ENCODE measurements around the gene FOCAD.

Gene FOCAD

DNA sequence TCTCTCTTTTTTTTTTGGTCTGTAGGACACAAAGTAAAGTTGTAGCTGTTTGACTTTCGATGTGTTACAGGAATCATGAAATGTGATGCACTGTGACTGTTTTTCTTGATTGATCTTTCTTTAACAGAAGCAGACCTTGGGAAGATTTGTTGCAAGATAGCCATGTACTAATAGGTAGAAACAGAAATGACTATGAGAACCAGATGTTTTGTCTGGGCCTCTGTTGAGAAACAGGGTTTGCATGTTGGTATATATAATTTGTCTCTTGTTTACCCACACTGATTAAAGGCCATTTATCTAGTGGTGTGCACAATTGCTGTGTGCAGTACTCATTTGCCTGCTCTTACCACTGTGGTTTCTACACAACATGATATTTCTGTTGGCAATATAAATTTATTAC is 222.3 kb downstream of the FOCAD start:
- H3K4me3 Mint-ChIP-seq: no peak overlapping the region
- no peaks in the 10 kb centered on the region for H3K9me3 Mint-ChIP-seq
- peaks cover 15% of the 10 kb centered on the region for H3K36me3 Mint-ChIP-seq
- H3K27ac Mint-ChIP-seq: no peak overlapping the region
- H3K4me1 Mint-ChIP-seq: no peaks in the 10 kb centered on the region
- no peaks in the 10 kb centered on the region for H3K27me3 Mint-ChIP-seq
- no peak for ATAC-seq

GRCh38 chr9:20908461-20908860 is 224.4 kb downstream of the FOCAD start:
- ATAC-seq: no peak
- no peaks in the 10 kb centered on the region for H3K9me3 Mint-ChIP-seq

GRCh38 chr9:20914556-20914955 is 230.5 kb downstream of the FOCAD start:
- no peaks in the 10 kb centered on the region for H3K27me3 Mint-ChIP-seq
- no peak for ATAC-seq
- no peaks in the 10 kb centered on the region for H3K4me1 Mint-ChIP-seq
- no peak overlapping the region for H3K27ac Mint-ChIP-seq
- no peak overlapping the region for H3K4me3 Mint-ChIP-seq
- H3K36me3 Mint-ChIP-seq: peaks cover 61% of the 10 kb centered on the region
- H3K9me3 Mint-ChIP-seq: no peaks in the 10 kb centered on the region

More at GRCh38 chr9:20908461-20908860, 224.4 kb downstream of the FOCAD start:
- H3K27ac Mint-ChIP-seq: no peak overlapping the region
- no peak overlapping the region for H3K4me3 Mint-ChIP-seq
- H3K27me3 Mint-ChIP-seq: no peaks in the 10 kb centered on the region
- peaks cover 25% of the 10 kb centered on the region for H3K36me3 Mint-ChIP-seq
- no peaks in the 10 kb centered on the region for H3K4me1 Mint-ChIP-seq

- Mint-ChIP-seq H3K4me3 (no peak overlapping the region), H3K36me3 (peaks cover 32% of the 10 kb centered on the region), H3K9me3 (no peaks in the 10 kb centered on the region), H3K4me1 (no peaks in the 10 kb centered on the region), H3K27me3 (no peaks in the 10 kb centered on the region), H3K27ac (no peak overlapping the region)
- ATAC-seq: no peak
Observed at GRCh38 chr9:20921362-20921761, 237.3 kb downstream of the FOCAD start.

DNA sequence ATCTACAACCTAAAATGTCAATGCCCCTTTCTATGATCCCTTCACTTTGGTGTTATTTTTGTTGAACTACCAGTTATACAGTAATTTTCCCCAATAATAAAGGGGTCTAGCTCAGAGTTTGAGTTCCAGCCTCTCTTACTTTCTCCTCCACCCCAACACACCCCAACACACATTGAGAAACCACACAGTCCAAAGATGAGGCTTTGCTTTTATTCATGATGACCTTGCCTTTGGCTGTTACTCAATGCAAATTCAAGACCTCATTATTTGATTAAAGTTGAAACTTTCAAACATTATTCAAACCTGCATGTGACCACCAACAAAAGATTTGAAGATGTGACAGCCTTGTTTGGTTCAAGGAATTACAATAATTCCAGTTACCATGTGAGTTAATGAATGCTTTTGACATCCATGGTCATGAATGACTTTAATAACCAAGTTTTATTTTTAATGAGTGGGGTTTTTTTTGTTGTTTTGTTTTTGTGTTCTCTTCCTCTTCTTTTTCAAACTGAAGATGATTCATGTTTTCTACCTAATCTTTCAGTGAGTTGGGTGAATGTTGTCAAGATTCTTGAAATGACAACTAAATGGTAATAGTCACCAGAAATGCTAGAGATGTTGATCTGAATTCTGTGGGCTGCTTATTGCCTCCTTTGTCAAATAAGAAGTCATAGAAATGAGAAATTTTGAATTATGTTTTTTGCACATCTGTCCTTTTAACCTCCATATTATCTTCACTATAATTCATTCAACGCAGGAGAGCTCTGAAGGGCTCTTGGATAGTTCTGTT is 241.4 kb downstream of the FOCAD start:
- H3K4me3 Mint-ChIP-seq: no peak overlapping the region
- H3K9me3 Mint-ChIP-seq: no peaks in the 10 kb centered on the region
- H3K27ac Mint-ChIP-seq: no peak overlapping the region
- H3K27me3 Mint-ChIP-seq: no peaks in the 10 kb centered on the region
- ATAC-seq: no peak
- H3K36me3 Mint-ChIP-seq: no peaks in the 10 kb centered on the region
- no peaks in the 10 kb centered on the region for H3K4me1 Mint-ChIP-seq

- Mint-ChIP-seq H3K9me3 (no peaks in the 10 kb centered on the region), H3K27me3 (no peaks in the 10 kb centered on the region), H3K27ac (no peak overlapping the region), H3K4me1 (no peaks in the 10 kb centered on the region), H3K4me3 (no peak overlapping the region), H3K36me3 (peaks cover 14% of the 10 kb centered on the region)
- ATAC-seq: no peak
Observed at GRCh38 chr9:20929276-20929675, 245.2 kb downstream of the FOCAD start.

- H3K27me3 Mint-ChIP-seq: no peaks in the 10 kb centered on the region
- no peak overlapping the region for H3K27ac Mint-ChIP-seq
- ATAC-seq: no peak
- no peaks in the 10 kb centered on the region for H3K4me1 Mint-ChIP-seq
- peaks cover 21% of the 10 kb centered on the region for H3K36me3 Mint-ChIP-seq
- H3K4me3 Mint-ChIP-seq: no peak overlapping the region
- H3K9me3 Mint-ChIP-seq: no peaks in the 10 kb centered on the region
Observed at GRCh38 chr9:20930836-20931235, 246.8 kb downstream of the FOCAD start.

DNA sequence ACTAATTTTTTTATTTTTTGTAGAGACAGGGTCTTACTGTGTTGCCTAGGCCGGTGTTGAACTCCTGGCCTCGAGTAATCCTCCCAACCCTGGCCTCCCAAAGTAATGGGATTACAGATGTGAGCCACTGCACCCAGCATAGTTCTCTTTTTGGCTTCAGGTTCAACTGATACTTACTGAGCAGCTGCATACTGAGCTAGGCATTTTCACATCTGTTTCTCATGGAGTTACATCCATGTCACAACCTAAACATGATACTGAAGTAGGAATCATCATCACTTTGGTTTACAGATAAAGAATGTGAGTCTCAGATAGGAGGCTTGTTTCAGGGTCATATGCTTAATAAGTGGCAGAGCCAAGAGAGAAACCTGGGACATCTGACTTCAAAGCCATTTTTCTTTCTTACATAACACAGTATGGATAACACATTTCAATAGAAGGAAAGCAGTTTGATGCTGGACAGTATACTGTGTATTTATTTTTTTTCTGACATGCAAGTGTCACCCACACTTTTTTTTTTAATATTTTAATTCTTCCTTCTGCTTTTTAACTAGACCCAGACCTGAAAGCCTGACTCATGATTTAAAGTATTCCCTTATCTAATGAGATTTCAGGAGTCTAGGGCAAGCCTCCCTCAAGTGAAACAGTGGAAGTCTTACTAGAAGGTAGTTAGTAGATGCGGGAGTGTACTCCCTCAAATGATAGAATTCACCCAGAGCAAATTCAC is 256.6 kb downstream of the FOCAD start:
- ATAC-seq: no peak
- Mint-ChIP-seq H3K36me3 (peaks cover 11% of the 10 kb centered on the region), H3K4me1 (no peaks in the 10 kb centered on the region), H3K27ac (no peak overlapping the region), H3K27me3 (no peaks in the 10 kb centered on the region), H3K4me3 (no peak overlapping the region), H3K9me3 (no peaks in the 10 kb centered on the region)

- H3K27ac Mint-ChIP-seq: no peak overlapping the region
- H3K27me3 Mint-ChIP-seq: no peaks in the 10 kb centered on the region
- ATAC-seq: peak; percentile 87
- no peaks in the 10 kb centered on the region for H3K4me1 Mint-ChIP-seq
- no peaks in the 10 kb centered on the region for H3K9me3 Mint-ChIP-seq
- H3K4me3 Mint-ChIP-seq: no peak overlapping the region
- peaks cover 7% of the 10 kb centered on the region for H3K36me3 Mint-ChIP-seq
Observed at GRCh38 chr9:20941174-20941690, 257.2 kb downstream of the FOCAD start.

DNA sequence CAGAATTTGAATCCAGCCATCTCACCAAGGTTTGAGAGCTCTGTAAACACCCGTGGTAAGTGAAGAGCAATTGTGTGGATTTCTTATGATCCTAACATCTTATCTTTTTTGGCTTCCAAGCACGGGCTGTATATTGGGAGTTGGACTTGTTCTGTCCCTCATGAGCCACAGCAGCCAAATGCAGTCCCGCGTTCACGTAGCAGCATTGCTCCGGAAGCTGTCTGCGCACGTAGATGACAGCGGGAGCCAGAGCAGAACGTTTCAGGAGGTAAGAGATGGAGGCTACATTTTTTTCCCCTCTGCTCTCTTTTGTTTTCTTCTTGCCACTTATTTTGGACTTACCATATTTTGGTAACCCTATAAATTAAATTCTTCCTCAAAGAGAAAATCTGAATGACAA is 260.4 kb downstream of the FOCAD start:
- ATAC-seq: no peak
- Mint-ChIP-seq H3K4me1 (no peaks in the 10 kb centered on the region), H3K4me3 (no peak overlapping the region), H3K27me3 (no peaks in the 10 kb centered on the region), H3K36me3 (peaks cover 10% of the 10 kb centered on the region), H3K9me3 (no peaks in the 10 kb centered on the region), H3K27ac (no peak overlapping the region)

DNA sequence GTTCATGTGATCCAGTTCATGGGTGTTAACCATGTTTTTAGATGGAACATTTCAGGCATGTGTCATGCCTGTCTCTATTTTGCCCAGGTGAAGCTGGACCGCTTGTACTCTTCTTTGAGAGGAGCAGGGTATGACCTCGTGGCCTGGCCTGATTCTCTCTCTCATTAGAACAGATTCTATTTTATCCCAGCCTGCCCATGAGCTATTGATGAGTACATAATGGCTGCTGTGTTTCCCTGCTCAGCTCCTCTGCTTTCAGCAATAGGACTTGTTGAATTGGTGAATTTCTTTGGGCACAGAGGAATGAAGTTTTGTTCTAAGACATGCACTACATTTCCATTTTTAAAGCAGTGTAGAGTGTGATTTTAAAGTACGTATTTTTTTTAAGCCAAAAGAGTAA is 261.2 kb downstream of the FOCAD start:
- no peaks in the 10 kb centered on the region for H3K27me3 Mint-ChIP-seq
- H3K9me3 Mint-ChIP-seq: no peaks in the 10 kb centered on the region
- no peaks in the 10 kb centered on the region for H3K4me1 Mint-ChIP-seq
- no peak overlapping the region for H3K4me3 Mint-ChIP-seq
- peaks cover 10% of the 10 kb centered on the region for H3K36me3 Mint-ChIP-seq
- ATAC-seq: no peak
- H3K27ac Mint-ChIP-seq: no peak overlapping the region

DNA sequence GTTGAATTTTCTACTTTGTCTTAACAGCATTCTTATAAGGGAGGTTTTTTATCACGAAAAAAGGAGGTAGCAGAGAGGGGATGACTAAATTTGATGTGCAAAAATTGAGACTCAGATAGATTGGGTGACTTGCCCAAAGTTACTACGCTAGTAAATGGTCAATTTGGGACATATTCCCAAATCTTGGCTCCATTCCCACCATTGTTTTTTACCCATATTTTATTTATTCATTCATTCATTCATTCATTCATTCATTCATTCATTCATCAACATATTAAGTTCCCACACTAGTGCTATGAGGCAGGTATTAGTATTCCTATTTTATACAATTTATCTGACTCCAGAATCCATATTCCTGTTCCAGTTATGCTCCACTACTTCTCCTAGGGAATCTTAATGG is 261.8 kb downstream of the FOCAD start:
- no peaks in the 10 kb centered on the region for H3K4me1 Mint-ChIP-seq
- no peak for ATAC-seq

GRCh38 chr9:20948703-20949102 is 264.6 kb downstream of the FOCAD start:
- no peak overlapping the region for H3K4me3 Mint-ChIP-seq
- H3K9me3 Mint-ChIP-seq: no peaks in the 10 kb centered on the region
- H3K27ac Mint-ChIP-seq: no peak overlapping the region
- H3K4me1 Mint-ChIP-seq: no peaks in the 10 kb centered on the region
- H3K27me3 Mint-ChIP-seq: no peaks in the 10 kb centered on the region
- no peak for ATAC-seq
- H3K36me3 Mint-ChIP-seq: peaks cover 35% of the 10 kb centered on the region

More for the DNA sequence above, 261.8 kb downstream of the FOCAD start:
- Mint-ChIP-seq H3K9me3 (no peaks in the 10 kb centered on the region), H3K36me3 (peaks cover 14% of the 10 kb centered on the region), H3K27ac (no peak overlapping the region), H3K27me3 (no peaks in the 10 kb centered on the region), H3K4me3 (no peak overlapping the region)

DNA sequence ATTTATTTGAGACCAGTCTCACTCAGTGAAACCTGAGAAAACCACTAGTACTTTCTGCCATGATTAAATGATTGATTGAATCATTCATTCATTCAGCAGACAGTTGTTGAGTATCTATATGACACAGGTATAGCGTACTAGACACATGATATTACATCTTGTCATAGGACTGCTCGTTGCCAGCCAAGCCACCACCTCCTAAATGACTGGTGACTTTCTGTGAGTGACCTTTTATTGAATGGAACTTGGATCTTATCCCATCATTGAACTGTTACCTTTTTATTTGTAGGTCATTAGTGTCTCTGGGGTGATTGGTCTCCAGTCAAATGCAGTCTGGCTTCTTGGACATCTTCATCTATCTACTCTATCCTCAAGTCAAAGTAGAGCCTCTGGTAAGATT is 266.6 kb downstream of the FOCAD start:
- no peaks in the 10 kb centered on the region for H3K4me1 Mint-ChIP-seq
- no peaks in the 10 kb centered on the region for H3K9me3 Mint-ChIP-seq
- no peak overlapping the region for H3K4me3 Mint-ChIP-seq
- no peak overlapping the region for H3K27ac Mint-ChIP-seq
- ATAC-seq: no peak
- peaks cover 36% of the 10 kb centered on the region for H3K36me3 Mint-ChIP-seq
- H3K27me3 Mint-ChIP-seq: no peaks in the 10 kb centered on the region

DNA sequence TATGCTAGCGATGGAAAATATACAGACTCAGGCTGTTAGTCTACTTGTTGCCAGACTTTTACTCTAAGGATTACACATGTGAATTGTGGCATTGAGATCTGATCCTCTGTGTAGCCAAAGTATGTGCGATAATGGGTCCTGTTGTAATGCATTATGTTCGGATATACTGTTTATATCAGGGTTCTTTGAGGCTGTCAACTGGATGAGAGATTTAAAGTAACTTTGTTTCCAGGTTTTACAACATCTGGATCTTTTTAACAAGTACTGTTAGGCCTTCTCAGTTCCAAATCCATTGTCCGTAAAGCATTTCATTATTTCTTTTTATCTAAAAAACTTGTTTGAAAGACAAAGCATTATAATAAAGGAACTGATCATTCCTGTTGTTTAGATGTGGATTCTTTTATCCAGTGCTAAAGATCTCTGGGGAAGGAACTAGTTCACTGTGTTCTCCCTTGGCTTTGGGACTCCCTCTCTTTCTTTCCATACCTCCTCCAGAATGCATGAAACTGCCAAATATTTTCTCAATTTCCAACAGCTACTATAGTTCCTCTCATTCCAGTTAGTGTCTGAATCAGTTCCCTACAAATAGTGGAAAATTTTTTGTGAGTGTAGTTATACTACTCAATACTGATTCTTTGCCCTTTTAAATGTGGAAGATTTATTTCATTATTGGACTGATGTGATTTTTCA is 278.6 kb downstream of the FOCAD start:
- no peaks in the 10 kb centered on the region for H3K27me3 Mint-ChIP-seq
- H3K4me3 Mint-ChIP-seq: no peak overlapping the region
- peaks cover 41% of the 10 kb centered on the region for H3K36me3 Mint-ChIP-seq
- no peaks in the 10 kb centered on the region for H3K4me1 Mint-ChIP-seq
- no peak for ATAC-seq
- H3K27ac Mint-ChIP-seq: no peak overlapping the region
- H3K9me3 Mint-ChIP-seq: no peaks in the 10 kb centered on the region
